AG09319 (cell line): Measurements from ENCODE around the gene COL8A2.
A peak's percentile ranks its signal among the peaks of the same experiment; 100 is the strongest.

Source experiments
- DNase-seq: peaks from one replicate; pipeline ENCODE4 v3.0.0-alpha.2; 2010; ENCODE audit warnings: low read depth; ENCODE audit errors: extremely low read depth
- TF ChIP-seq, protein P1 (sequence below): IDR thresholded peaks from 2 replicates; pipeline ENCODE4 v1.5.1; 2011; ENCODE audit warnings: low read depth, mild to moderate bottlenecking, inconsistent platforms, low read length, moderate library complexity

Gene COL8A2

DNA sequence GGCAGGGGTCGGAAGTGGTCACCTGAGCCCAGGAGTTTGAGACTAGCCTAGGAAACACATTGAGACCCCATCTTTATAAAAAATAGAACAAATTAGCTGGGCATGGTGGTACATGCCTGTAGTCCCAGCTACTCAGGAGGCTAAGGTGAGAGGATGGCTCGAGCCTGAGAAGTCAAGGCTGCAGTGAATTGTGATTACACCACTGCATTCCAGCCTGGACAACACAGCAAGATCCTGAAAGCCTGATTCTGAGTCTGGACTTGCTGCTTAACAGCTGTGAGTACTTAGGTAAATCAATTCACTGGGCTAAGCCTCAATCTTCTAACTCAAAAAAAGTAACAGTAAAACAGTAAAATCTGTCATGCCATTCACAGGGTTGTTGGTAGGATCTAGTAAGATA lies 19.4 kb upstream of the COL8A2 start:
- DNase-seq: no peak
- TF ChIP-seq, protein P1, sequence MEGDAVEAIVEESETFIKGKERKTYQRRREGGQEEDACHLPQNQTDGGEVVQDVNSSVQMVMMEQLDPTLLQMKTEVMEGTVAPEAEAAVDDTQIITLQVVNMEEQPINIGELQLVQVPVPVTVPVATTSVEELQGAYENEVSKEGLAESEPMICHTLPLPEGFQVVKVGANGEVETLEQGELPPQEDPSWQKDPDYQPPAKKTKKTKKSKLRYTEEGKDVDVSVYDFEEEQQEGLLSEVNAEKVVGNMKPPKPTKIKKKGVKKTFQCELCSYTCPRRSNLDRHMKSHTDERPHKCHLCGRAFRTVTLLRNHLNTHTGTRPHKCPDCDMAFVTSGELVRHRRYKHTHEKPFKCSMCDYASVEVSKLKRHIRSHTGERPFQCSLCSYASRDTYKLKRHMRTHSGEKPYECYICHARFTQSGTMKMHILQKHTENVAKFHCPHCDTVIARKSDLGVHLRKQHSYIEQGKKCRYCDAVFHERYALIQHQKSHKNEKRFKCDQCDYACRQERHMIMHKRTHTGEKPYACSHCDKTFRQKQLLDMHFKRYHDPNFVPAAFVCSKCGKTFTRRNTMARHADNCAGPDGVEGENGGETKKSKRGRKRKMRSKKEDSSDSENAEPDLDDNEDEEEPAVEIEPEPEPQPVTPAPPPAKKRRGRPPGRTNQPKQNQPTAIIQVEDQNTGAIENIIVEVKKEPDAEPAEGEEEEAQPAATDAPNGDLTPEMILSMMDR: no peak

DNA sequence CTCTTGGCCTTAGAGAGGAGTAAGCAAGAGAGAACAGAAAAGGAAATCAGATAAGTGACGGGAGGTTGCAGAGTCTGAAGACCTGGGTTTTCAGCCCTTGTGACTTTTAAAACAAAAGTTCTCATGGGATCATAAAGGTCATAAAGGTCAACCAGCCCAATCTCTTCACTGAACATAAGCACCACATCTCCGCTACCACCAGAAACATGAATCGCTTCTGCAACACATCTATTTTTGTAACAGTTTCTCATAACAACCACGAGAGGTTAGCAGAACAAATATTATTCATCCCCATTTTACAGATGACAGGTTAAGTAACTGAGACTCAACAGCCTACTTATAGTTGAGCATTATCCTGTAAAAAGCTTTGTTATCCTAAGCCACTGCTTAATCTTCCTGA lies 18.4 kb upstream of the COL8A2 start:
- TF ChIP-seq, protein P1: no peak
- no peak for DNase-seq

DNA sequence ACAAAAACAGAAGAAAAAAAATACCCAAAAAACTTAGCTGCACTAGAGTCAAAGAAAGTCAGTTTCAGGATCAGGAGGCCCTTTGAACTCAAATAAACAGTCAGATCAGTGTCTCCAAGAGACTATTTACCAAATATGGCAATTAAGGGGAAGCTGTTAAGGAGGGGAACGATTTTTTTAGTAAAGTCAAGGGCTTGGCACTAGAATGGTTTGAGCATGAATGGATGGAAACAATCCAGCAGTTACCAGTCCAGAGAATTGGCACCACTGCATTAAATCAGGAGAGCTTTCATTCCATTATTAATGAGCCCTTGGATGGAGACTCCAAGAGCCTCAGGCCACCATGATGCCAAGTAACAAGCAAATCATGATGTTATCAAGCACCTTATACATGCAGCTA lies 17.1 kb upstream of the COL8A2 start:
- TF ChIP-seq, protein P1: no peak
- no peak for DNase-seq

DNA sequence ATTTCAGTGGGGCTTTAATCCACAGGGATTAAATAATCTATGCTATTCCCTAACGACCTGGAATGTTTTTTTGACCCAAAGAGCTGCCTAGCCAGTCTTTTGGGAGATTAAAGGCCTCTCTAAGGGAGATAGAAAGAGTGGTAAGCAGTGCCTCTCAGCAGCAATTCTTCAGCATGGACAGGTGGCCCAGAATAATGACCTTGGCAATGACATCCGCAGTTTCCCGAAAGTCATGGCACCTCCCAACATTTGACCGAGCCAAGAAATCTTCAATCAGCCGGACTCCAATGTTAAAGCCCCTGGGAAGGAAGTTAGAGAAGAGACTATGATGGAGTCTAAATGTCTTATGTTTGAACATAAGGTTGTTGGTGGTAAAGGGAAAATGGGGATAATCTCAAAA lies 14.5 kb upstream of the COL8A2 start:
- TF ChIP-seq, protein P1: no peak
- no peak for DNase-seq

DNA sequence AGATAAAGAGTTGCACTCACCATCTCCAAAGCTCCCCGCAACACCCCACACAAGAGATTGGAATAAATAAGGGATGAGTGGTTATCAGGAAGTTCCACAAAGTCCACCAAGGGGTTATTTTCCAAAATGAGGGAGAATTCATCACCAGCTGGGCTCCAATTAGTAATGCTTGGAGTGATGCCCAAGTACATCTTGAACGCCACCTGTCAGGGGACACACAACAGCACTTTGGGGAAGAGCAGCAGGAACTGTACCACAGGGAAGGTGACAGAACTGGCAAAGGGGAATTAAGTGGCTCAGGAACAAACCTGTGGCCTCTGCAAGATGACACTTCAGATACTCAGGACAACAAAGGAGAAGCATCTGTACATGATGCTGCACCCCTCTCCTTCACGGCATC lies 12.8 kb upstream of the COL8A2 start:
- DNase-seq: no peak
- TF ChIP-seq, protein P1: no peak

DNA sequence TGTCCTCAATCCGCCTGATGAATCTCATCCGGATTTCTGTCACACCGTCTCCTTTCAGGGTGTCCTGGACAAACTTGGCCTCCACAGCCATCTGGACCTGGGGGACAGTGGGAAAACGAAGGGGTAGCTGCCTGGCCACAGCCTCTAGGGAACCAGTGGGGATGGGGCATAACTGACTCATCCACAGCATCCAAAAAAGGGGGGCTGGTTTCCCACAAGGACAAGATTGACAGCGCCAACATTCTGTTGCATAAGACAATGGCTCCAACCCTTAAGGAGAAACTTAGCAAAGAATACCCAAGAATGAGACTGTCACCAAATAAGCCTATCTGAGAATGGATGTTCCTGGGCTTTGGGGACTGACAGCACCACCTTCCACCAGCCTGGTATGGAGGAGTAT lies 12.2 kb upstream of the COL8A2 start:
- TF ChIP-seq, protein P1: no peak
- DNase-seq: no peak

DNA sequence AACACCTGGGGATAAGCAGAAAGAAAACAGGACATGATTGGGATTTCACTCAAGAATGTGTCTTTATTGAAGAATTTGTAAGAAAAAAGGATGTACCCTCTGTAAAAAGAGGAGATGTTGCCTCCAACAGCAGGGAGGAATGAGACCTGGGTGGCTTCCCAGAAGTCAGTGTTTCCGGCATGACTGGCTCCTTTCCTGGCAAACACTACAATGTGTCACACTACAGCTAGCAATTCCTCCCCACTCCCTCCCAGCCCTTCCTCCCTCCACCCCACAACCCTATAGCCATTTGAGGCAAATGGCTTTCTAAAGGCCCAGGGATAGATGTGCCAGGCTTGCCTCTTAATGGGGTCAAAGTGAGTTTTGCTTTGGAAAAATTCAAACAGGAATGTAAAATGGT lies 11.5 kb upstream of the COL8A2 start:
- peak; percentile 69 for DNase-seq
- TF ChIP-seq, protein P1: no peak

DNA sequence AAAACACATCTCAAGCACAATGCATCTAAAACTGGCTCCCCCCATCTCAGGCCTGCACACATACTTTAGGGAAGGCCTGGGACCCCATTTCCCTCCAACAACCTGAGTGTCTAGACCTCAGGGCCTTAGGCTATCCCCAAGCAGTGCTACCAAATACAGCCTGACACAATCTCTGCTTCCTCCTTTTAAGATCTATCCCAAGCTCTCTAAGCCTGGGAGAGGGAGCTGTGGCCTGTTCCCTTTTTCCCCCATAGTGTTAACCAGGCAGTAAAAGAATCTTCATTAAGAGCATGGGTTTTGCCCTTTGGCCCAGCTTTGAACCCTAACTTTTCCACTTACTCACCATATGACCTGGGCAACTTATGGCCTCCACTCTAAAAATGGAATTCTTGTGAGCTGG lies 10.8 kb upstream of the COL8A2 start:
- no peak for DNase-seq
- TF ChIP-seq, protein P1: no peak
